ENCODE data around the gene DNAI7. TPM values are rescaled to one million over a fixed set of nuclear protein-coding genes. Genes with fewer than 3 reads are reported as not detected.

DNAI7 gene
- total and polyA plus RNA-seq, 2 of the 8 experiments (the other 6 are each of a cell fraction or from before 2014, with no cell fraction given) = 0.12 to 0.28 TPM

DNA sequence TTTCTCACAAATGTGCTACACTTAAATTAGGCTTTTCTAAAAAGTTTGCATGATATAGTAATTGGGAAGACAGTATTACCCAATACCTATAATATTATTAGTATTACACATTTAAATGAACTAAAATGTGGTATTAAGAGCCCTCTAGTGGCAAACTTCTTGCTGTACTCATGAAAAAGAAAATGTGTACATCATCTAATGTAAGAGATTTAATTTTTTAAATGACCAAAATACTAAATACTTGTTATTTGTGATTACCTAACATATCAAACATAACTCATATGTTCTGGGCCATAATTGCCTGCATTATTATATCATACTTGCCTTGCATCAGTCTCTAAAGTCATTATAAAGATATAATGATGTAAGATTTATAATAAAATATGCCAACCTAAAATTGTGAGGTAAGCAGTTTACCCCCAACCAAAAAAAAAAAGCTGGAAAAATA is 64.2 kb downstream of the DNAI7 start:
- Histone ChIP-seq H2BK15ac (ENCODE audit: low read length) (no peak overlapping the region), H4K5ac (ENCODE audit: insufficient read length, low read depth, low read length) (no peak overlapping the region), H3K14ac (ENCODE audit: insufficient read length) (no peak overlapping the region), H2BK20ac (ENCODE audit: low read length) (no peak overlapping the region), H3K9me3 (ENCODE audit: insufficient read depth in 2 of 2, low read depth in 1 of 2, low read length in 1 of 2) (no peaks in the 10 kb centered on the region), H3K79me2 (ENCODE audit: control insufficient read depth in 1 of 2, insufficient read depth in 2 of 2, low read length in 2 of 2) (no peaks in the 10 kb centered on the region), H2BK5ac (ENCODE audit: low read depth, low read length) (no peak overlapping the region), H3K4me3 (ENCODE audit: extremely low read depth in 1 of 4, insufficient read depth in 2 of 4, low read depth in 3 of 4, low read length in 4 of 4) (no peak overlapping the region), H3K4ac (replicated peaks; ENCODE audit: insufficient read length, low read depth, low read length) (no peak overlapping the region), H4K91ac (replicated peaks; ENCODE audit: insufficient read length, low read length) (no peak overlapping the region), H3K36me3 (ENCODE audit: control insufficient read depth in 2 of 4, insufficient read depth in 4 of 4, low read length in 3 of 4) (no peaks in the 10 kb centered on the region), H3K23me2 (ENCODE audit: low read depth, low read length) (no peaks in the 10 kb centered on the region), H2BK12ac (ENCODE audit: low read depth, low read length) (no peak overlapping the region), H3K27ac (ENCODE audit: low read depth, low read length) (no peak overlapping the region), H3K56ac (replicated peaks; ENCODE audit: insufficient read length, low read depth, low read length) (no peak overlapping the region), H3K4me2 (ENCODE audit: insufficient read depth in 1 of 2, low read depth in 2 of 2, low read length in 2 of 2) (no peak overlapping the region), H4K20me1 (replicated peaks in 1 of 2; ENCODE audit: control insufficient read depth in 1 of 2, insufficient read depth in 2 of 2, low read length in 2 of 2) (no peaks in the 10 kb centered on the region), H2BK120ac (replicated peaks; ENCODE audit: low read depth, low read length) (no peak overlapping the region), H3K18ac (ENCODE audit: extremely low read depth, low read length) (no peak overlapping the region), H3K27me3 (replicated peaks in 1 of 4; ENCODE audit: control insufficient read depth in 3 of 4, extremely low read depth in 1 of 4, insufficient read depth in 3 of 4, low read length in 3 of 4) (no peaks in the 10 kb centered on the region), H2AFZ (ENCODE audit: low read length) (no peak overlapping the region), H2AK5ac (ENCODE audit: low read depth, low read length) (no peak overlapping the region), H3K23ac (ENCODE audit: insufficient read length) (no peak overlapping the region), H3K4me1 (replicated peaks in 1 of 4; ENCODE audit: control insufficient read depth in 3 of 4, insufficient read depth in 4 of 4, low read length in 3 of 4) (no peaks in the 10 kb centered on the region), H3K9ac (replicated peaks in 1 of 4; ENCODE audit: extremely low read depth in 1 of 4, low read depth in 3 of 4, low read length in 3 of 4) (no peak overlapping the region), H3K79me1 (ENCODE audit: low read depth, low read length) (no peaks in the 10 kb centered on the region), H4K8ac (ENCODE audit: extremely low read depth, insufficient read depth, low read length) (no peak overlapping the region)
- TF ChIP-seq EGR1 (IDR thresholded peaks at IDR 0.05; ENCODE audit: borderline replicate concordance, low read depth, low read length) = no peak
- no peak for TF ChIP-seq POU5F1 (IDR thresholded peaks at IDR 0.05; ENCODE audit: low read depth, low read length)
- TF ChIP-seq CEBPB (IDR thresholded peaks at IDR 0.05; ENCODE audit: low read depth, low read length) = peak; percentile 87
- no peak for TF ChIP-seq SP2 (IDR thresholded peaks at IDR 0.05; ENCODE audit: low read length)
- no peak for TF ChIP-seq YY1 (IDR thresholded peaks at IDR 0.05; ENCODE audit: low read depth, low read length)
- TF ChIP-seq RAD21 (IDR thresholded peaks at IDR 0.05 in 1 of 2, conservative IDR thresholded peaks at IDR 0.05 in 1 of 2; ENCODE audit: low read depth in 2 of 2, low read length in 2 of 2) = peak; percentile 50 to 66
- TF ChIP-seq, protein P1, sequence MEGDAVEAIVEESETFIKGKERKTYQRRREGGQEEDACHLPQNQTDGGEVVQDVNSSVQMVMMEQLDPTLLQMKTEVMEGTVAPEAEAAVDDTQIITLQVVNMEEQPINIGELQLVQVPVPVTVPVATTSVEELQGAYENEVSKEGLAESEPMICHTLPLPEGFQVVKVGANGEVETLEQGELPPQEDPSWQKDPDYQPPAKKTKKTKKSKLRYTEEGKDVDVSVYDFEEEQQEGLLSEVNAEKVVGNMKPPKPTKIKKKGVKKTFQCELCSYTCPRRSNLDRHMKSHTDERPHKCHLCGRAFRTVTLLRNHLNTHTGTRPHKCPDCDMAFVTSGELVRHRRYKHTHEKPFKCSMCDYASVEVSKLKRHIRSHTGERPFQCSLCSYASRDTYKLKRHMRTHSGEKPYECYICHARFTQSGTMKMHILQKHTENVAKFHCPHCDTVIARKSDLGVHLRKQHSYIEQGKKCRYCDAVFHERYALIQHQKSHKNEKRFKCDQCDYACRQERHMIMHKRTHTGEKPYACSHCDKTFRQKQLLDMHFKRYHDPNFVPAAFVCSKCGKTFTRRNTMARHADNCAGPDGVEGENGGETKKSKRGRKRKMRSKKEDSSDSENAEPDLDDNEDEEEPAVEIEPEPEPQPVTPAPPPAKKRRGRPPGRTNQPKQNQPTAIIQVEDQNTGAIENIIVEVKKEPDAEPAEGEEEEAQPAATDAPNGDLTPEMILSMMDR (IDR thresholded peaks at IDR 0.05; ENCODE audit: control extremely low read depth in 1 of 3, insufficient read depth in 1 of 3, low read depth in 1 of 3, low read length in 3 of 3) = peak in 2 of 3 experiments; percentile 19 to 25; a peak in 2 of 4 replicates
- ChIA-PET POLR2A (ENCODE audit: partially characterized antibody) (no interaction called here), CTCF (ENCODE audit: partially characterized antibody) (interaction anchor here (0.6 to 3.0 kb wide), 14 partner anchors 10 to 265 kb away, joined by 3 to 44 read pairs (median 4); no protein-coding TSS in a partner anchor)
- FAIRE-seq = no peak
- no peak for DNase-seq (ENCODE audit: low read depth in 1 of 2, low spot score in 2 of 2)
